ENCODE measurements around the gene GRM4. TPM values are rescaled to one million over a fixed set of nuclear protein-coding genes. Genes with fewer than 3 reads are reported as not detected.

The GRM4 gene
- total RNA-seq, 2 donors from 2014 or later: not detected

DNA sequence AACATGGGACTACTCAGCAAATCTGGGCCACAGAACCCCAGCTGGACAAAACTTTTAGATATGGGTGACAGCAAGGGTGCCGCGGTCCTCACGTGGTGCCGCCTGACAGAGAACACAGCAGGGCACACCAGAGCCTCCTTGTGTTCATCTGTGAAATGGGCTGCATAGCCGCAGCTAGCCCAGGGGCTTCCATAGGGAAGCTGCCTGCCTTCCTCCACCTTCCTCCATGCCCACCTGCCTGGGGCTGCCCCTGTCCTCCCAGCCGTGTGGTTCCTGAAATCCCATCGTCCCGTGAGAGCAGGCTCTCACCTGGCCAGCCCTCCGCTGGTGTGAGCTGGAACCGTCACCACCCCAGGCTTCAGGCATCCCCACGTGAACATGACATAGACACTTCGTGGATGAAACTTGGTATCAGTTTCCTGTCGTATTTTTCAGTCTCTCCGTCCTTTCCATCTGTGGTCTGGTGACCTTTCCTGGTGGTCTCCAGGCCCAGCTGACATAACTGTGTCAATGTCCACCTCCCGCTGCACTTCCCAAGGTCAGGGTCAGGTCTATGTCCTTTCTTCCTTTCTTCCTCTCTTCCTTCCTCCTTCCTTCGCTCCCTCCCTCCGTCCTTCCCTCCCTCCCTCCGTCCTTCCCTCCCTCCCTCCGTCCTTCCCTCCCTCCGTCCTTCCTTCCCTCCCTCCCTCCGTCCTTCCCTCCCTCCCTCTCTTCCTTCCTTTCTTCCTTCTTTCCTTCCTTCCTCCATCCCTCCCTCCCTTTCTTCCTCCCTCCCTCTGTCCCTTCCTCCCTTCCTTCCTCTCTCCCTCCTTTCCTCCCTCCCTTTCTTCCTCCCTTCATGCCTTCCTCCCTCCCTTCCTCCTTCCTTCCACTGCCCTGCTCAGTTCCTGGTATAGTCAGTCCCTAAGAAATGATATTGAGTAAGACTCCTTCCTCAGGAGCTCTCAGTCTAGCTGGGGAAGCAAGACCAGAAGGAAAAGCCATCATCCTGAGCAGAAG is 78.8 kb downstream of the GRM4 start:
- no peak overlapping the region for H3K4me3 ChIP-seq
- TF ChIP-seq, protein P1, sequence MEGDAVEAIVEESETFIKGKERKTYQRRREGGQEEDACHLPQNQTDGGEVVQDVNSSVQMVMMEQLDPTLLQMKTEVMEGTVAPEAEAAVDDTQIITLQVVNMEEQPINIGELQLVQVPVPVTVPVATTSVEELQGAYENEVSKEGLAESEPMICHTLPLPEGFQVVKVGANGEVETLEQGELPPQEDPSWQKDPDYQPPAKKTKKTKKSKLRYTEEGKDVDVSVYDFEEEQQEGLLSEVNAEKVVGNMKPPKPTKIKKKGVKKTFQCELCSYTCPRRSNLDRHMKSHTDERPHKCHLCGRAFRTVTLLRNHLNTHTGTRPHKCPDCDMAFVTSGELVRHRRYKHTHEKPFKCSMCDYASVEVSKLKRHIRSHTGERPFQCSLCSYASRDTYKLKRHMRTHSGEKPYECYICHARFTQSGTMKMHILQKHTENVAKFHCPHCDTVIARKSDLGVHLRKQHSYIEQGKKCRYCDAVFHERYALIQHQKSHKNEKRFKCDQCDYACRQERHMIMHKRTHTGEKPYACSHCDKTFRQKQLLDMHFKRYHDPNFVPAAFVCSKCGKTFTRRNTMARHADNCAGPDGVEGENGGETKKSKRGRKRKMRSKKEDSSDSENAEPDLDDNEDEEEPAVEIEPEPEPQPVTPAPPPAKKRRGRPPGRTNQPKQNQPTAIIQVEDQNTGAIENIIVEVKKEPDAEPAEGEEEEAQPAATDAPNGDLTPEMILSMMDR (IDR thresholded peaks at IDR 0.05): no peak
- no peak overlapping the region for H3K27ac ChIP-seq
- DNase-seq (ENCODE audit: low spot score): no peak
- H3K9me3 ChIP-seq: no peaks in the 10 kb centered on the region
- no peaks in the 10 kb centered on the region for H3K36me3 ChIP-seq
- ATAC-seq (ENCODE audit: insufficient number of reproducible peaks, low FRiP score, low read depth): no peak
- H3K27me3 ChIP-seq (replicated peaks; ENCODE audit: insufficient read depth): peaks cover 10% of the 10 kb centered on the region
- H3K4me1 ChIP-seq (ENCODE audit: control insufficient read depth in 1 of 2, low read depth in 2 of 2): peaks cover 0 to 10% of the 10 kb centered on the region in 2 donors

DNA sequence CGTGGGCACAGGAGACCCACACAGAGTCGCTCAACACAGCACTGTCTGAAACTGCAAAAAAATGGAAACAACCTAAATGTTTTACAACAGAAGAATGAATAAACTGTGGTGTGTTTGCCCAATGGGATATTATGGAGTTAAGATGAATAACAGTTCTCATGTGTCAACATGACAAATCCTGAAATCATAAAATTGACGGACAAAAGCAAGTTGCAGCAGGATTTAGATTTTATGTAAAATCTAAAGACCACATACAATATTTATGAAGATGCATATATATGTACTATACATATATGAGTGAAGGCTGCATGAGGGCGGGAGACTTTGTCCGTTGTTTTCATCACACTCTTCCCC is 79.7 kb downstream of the GRM4 start:
- TF ChIP-seq, protein P1 (IDR thresholded peaks at IDR 0.05): no peak
- peaks cover 0 to 10% of the 10 kb centered on the region in 2 donors for H3K4me1 ChIP-seq (ENCODE audit: control insufficient read depth in 1 of 2, low read depth in 2 of 2)
- H3K36me3 ChIP-seq: no peaks in the 10 kb centered on the region
- no peaks in the 10 kb centered on the region for H3K9me3 ChIP-seq
- ATAC-seq (ENCODE audit: insufficient number of reproducible peaks, low FRiP score, low read depth) (no peak), DNase-seq (ENCODE audit: low spot score) (no peak)
- H3K4me3 ChIP-seq: no peak overlapping the region
- no peak overlapping the region for H3K27ac ChIP-seq
- peaks cover 10% of the 10 kb centered on the region for H3K27me3 ChIP-seq (replicated peaks; ENCODE audit: insufficient read depth)

DNA sequence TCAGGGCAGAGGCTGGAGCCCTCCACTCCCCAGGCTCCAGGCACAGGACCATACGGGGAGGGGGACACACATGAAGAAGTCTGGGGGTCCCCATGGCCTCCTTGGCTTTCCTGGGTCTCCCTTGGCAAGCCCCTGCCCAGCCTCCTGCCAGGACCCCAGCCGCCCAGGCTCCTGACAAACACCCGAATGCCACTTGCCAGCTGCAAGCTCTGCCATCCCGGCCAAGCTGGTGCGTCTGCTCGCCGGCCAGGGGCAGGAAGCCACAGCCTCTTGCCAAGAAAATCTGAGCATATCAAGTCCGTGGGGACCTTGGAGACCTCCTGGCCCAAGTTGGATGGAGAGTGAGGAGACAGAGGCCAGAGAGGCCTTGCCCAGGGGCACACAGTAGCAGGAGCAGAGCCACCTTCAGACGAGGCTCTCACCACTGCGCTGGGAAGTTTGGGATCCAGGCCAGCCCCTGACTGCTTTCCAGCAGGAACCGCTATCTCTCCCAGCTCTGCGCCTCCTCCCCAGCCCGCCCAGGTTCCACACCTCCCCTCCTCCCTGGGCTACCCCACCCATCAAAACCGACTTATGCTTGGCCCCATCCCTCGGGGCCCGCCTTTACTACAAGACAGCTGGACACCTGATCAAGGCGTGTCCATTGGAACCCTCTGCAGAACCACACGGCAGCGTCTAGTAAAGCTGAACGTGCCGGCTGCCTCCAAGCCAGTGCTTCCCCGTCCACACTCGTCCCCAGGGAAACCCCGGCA is 80.2 kb downstream of the GRM4 start:
- Histone ChIP-seq H3K36me3 (no peaks in the 10 kb centered on the region), H3K27ac (no peak overlapping the region), H3K4me3 (no peak overlapping the region), H3K9me3 (no peaks in the 10 kb centered on the region), H3K27me3 (replicated peaks; ENCODE audit: insufficient read depth) (peaks cover 10% of the 10 kb centered on the region), H3K4me1 (ENCODE audit: control insufficient read depth in 1 of 2, low read depth in 2 of 2) (peaks cover 0 to 10% of the 10 kb centered on the region in 2 donors)
- no peak for ATAC-seq (ENCODE audit: insufficient number of reproducible peaks, low FRiP score, low read depth)
- DNase-seq (ENCODE audit: low spot score): no peak
- TF ChIP-seq, protein P1 (IDR thresholded peaks at IDR 0.05): no peak

DNA sequence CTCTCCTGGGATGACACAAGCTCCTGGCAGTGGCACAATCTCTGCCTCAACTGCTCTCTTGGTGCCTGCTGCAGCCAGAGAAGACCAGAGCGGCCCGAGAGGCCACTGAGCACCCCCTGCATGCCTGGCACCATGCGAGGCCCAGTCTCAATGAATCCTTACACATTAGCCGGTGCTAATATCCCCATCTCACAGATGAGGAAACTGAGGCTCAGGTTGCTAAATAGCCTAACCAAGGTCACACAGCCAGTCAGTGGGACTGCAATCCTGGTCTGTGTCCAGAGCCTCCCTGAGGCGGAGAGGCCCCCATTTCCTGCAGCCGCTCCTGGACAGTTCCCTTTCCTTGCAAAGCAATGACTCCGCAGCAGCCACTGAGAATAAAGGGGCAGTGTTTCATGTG is 81.2 kb downstream of the GRM4 start:
- Histone ChIP-seq H3K27ac (no peak overlapping the region), H3K4me1 (ENCODE audit: control insufficient read depth in 1 of 2, low read depth in 2 of 2) (peaks cover 0 to 10% of the 10 kb centered on the region in 2 donors), H3K27me3 (replicated peaks; ENCODE audit: insufficient read depth) (peaks cover 10% of the 10 kb centered on the region), H3K36me3 (no peaks in the 10 kb centered on the region), H3K9me3 (no peaks in the 10 kb centered on the region), H3K4me3 (no peak overlapping the region)
- TF ChIP-seq, protein P1 (IDR thresholded peaks at IDR 0.05): no peak
- DNase-seq (ENCODE audit: low spot score): no peak
- ATAC-seq (ENCODE audit: insufficient number of reproducible peaks, low FRiP score, low read depth): no peak

DNA sequence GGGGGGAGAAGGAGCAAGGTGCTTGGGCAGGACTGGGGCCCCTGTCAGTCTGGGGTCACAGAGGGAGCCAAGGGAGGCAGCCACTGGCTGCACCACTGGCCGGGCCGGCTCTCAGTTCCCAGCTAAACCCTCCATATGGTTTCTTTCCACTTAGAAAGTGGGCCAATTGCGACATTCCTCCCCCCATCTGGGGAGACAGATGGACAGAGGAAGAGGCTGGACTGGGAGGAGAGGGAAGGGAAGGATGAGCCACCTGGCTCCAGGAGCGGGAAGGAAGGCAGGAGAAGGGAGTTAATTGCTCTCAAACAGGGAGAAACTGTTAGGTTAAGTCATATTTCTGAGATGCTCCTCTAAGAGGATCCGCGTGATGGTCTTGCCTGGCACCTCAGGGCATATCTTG is 82.2 kb downstream of the GRM4 start:
- TF ChIP-seq, protein P1 (IDR thresholded peaks at IDR 0.05): no peak
- Histone ChIP-seq H3K9me3 (no peaks in the 10 kb centered on the region), H3K4me3 (no peak overlapping the region), H3K36me3 (no peaks in the 10 kb centered on the region), H3K27me3 (replicated peaks; ENCODE audit: insufficient read depth) (peaks cover 10% of the 10 kb centered on the region), H3K4me1 (ENCODE audit: control insufficient read depth in 1 of 2, low read depth in 2 of 2) (peaks cover 0 to 10% of the 10 kb centered on the region in 2 donors), H3K27ac (no peak overlapping the region)
- no peak for DNase-seq (ENCODE audit: low spot score)
- ATAC-seq (ENCODE audit: insufficient number of reproducible peaks, low FRiP score, low read depth): no peak

Measured in thoracic aorta (tissue), 2 donors.